Activated T-helper 1 cell treated with anti-CD3 and anti-CD28 coated beads, Interleukin-2, amount 50 U/mL, for 16 hours (primary cell): Measurements from ENCODE around the gene CHST9.
"Not testable (repeated sequence)": the region's sequence is repeated elsewhere in the genome, so short reads cannot be mapped to it uniquely, and the experiment has no call there.

Source experiments
- DNase-seq, 2 donors: peaks; one replicate each; pipeline ENCODE4 v3.0.0-alpha.2; 2020; ENCODE audit warnings: low read depth in 1 of 2, low spot score in 1 of 2

CHST9 gene

DNA sequence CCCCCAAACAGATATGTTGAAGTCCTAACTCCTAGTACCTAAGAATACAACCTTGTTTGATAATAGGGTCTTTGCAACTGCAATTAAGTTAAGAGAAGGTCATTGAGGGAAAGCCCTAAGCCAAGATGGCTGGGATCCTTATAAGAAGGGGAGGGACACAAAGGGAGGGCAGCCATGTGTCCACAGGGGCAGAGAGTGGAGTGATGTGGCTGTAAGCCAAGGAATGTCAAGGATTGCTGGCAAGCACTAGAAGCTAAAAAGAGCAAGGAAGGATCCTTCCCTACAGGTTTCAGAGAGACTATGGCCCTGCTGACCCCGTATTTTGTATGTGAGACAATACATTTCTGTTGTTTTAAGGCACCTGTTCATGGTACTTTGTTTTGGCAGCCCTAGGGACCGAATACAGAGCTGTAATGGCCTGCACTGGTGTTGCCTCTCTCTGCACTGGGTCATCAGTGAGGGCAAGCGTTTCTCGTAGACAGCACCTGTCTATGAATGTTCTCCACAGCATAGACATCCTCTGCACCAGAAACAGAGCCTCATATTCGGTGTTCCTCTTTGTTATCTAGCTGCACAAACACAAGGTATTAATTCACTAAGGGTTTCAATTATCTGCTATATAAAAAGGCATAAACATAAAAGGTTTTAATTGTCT is 244.2 kb downstream of the CHST9 start:
- no peak for DNase-seq

- DNase-seq: no peak
Measured at GRCh38 chr18:26931659-26932058, 253.4 kb downstream of the CHST9 start.

DNA sequence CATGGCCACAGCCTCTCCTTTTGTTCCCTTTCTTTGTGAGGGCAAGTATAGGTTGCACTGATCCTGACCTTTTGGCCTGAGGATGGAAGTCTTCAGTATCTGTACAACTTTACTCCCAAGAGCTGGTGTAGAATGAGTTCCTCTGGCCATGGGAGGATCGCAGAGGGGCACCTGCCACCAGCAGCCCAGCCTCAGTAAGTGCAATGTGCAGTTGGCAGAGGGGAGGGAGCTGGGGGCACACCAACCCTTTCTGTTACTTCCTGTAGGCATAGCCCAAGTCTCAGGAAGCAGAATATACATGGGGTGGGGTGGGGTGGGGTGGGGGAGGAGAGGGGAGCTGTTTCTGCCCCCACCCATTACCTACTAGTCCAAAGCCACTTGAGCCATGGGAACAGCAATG is 254.5 kb downstream of the CHST9 start:
- DNase-seq: no peak

DNA sequence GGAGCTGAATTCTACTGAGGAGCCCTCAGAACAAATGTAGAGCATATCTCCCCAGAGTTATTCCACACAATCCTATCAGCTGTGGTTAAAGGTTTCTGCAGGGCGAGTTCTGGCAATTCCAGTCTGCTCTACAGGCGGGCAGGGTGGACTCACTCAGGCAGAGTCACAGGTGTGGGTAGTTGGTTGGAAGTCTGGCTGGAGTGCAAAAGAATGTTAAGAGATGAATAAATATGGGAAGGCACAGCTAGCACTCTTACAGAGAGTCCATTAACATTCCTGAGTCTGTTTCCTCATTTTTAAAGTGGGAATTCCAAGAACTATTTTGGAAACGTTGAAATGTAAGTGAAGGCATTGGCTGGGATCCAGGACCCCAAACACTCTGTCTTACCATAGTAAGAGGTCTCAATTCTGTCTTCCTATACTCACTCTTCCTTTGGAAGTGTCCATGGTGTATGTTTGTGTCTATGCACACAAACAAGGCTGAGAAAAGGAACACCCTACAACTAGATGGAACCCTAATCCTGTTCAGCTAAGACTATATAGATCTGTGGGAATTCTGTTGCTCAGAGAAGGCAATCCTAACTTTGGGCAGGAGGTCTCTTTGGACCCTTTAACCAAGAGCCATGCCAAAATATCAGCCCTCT is 256.3 kb downstream of the CHST9 start:
- DNase-seq: no peak

GRCh38 chr18:26927822-26928221 is 257.3 kb downstream of the CHST9 start:
- not testable (repeated sequence) for DNase-seq

- no peak for DNase-seq
Measured at GRCh38 chr18:26926066-26926675, 258.9 kb downstream of the CHST9 start.

- no peak for DNase-seq
Measured at GRCh38 chr18:26925313-26925712, 259.8 kb downstream of the CHST9 start.

DNA sequence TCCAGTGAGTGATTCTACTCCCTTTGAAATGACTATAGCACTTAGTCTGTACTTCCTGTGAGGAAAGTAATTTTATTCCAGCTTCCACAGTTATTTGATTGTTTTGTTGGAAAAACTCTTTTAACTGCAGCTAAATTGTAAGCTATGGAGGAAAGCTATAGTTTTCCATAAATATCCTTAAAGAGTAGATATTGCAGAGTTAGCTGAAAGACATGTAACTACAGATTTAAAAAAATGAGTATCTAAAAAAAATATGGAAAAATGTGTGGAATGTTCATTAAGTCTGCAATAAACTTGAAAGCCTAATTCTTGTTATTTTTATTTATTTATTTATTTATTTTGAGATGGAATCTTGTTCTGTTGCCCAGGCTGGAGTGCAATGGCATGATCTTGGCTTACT is 262.8 kb downstream of the CHST9 start:
- DNase-seq: no peak

GRCh38 chr18:26920644-26921043 is 264.5 kb downstream of the CHST9 start:
- no peak for DNase-seq

DNA sequence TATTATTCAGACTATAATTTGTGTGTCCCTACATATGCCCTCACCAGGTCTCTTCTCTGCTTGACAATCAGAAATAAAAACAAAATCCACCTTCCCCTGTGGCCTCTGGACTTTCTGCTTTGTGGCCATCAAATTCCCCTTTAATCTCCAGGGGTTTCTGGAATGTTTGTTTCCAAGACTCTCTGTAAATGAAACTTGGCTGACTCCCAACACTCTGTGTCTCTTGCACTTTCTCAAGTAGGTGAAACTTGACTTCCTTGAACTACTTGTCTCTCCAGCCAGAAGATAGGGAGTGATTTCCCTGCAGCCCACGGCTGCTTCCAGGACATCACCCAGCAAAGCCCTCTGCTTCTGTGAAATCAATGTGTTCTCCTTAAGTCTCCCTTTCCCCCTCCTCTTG is 265.5 kb downstream of the CHST9 start:
- DNase-seq: no peak

GRCh38 chr18:26919201-26919600 is 265.9 kb downstream of the CHST9 start:
- DNase-seq: no peak

- no peak for DNase-seq
Measured at GRCh38 chr18:26911840-26912239, 273.3 kb downstream of the CHST9 start.

DNA sequence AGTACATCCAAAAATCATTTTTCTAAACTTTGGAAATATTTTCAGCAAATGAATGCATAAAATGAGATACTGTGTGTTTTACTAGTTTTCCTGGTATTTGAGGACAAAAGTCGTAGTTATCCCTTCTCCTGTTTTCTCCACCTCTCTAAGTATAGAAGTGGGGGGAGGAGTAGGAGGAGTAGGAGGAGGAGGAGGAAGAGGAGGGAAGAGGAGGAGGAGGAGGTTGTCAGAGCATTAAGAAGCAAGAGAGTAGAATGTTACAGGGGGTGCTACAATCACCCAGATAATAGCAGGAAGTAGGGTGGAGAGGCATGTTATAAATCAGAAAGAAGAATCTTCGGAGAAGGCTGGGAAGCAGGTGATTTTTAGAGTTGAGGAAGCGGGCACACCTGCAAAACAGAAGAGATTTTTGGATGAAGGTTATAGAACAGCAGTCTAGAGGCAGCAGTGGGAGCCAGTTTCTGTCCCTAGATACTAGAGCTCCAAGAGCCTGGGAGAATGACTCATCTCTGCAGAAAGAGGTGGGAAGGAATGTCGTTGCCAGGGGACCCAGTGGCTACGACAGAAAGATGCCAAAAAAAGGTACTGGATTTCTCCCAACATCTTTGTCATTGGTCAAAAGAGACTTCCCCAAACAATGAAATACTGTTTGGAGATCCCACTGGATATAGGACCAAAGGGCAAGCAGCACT is 275.4 kb downstream of the CHST9 start:
- no peak for DNase-seq

DNA sequence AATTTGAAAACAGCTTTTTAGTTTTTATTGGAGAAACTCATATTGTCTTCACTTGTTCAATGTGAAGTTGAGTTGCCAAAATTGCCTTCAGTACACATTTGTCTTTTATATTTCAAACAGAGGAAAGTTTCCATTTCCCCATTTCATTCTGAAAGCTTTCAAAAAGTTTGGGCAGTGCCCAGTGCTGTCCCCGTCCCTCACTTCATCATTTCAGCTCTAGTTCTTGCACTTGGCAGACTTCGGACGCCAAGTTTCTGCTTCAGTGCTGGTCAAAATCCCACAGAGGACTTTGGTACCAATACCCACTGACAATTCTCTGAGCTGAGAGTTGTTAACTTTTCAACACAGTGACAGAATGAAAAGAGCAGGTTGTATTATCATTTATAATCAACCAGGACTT is 276.2 kb downstream of the CHST9 start:
- no peak for DNase-seq

DNA sequence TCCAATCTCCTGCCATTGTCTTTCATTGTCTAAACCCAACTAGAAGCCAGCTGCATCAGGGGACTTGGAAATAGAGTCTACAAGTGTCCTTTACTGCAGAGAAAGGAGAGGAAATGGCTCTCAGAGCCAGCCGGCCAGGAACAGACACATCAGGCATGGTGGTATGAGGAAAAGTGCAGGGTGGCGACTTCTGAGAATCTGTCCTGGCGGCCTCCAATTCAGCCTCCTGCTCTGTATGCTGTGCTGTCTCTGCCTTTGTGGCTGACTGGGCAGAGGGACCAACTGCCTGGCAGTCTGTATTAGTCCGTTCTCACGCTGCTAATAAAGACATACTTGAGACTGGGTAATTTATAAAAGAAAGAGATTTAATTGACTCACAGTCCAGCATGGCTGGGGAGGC is 282.8 kb downstream of the CHST9 start:
- DNase-seq: no peak

GRCh38 chr18:26901020-26901419 is 284.1 kb downstream of the CHST9 start:
- DNase-seq: no peak

- no peak for DNase-seq
Measured at GRCh38 chr18:26894426-26894825, 290.7 kb downstream of the CHST9 start.

GRCh38 chr18:26893996-26894395 is 291.1 kb downstream of the CHST9 start:
- DNase-seq: no peak

GRCh38 chr18:26888259-26888658 is 296.8 kb downstream of the CHST9 start:
- no peak for DNase-seq

DNA sequence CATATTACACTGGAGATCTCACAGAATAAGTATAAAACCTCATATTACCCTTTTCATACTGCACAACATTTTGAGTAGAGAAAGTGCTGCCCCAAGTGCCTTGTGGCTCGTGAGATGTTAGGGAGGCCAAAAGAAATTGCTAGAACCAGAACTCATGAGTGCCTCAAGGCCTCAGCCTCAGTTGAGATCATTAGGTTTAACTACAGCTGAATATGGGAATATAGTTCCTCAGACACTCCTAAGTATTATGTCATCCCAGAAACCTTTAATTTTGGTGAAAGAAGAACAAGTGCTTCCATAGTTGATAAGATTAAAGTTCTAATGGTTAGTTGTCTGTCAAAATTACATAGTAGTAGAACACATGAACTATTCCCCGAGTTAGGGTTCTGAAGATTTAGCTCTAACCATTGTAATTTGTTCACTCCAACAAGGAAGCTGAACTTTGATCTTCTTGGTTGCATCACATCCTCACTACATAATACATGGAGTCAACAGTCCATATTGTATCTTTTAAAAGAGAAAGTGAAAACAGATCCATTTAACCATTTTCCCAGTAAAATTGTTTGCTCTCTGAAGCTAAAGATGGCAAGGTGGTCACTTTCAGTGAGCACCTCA is 310.0 kb downstream of the CHST9 start:
- DNase-seq: no peak

GRCh38 chr18:26874283-26874682 is 310.8 kb downstream of the CHST9 start:
- no peak for DNase-seq

GRCh38 chr18:26869640-26870039 is 315.5 kb downstream of the CHST9 start:
- DNase-seq: no peak
